Smooth muscle cell of the coronary artery (primary cell): ENCODE measurements around the gene AIMP1. TPM values are rescaled to one million over a fixed set of nuclear protein-coding genes. Genes with fewer than 3 reads are reported as not detected.

Source experiments
- total RNA-seq: library from RNA; depleted of rRNA; stranded (reverse); fragments of >200 nt; gene quantifications from 2 replicates; pipeline ENCODE4 v1.2.3, GENCODE V29; 2014; ENCODE audit warnings: low replicate concordance

The AIMP1 gene
- total RNA-seq = 10.4 and 19.8 TPM in 2 replicates

DNA sequence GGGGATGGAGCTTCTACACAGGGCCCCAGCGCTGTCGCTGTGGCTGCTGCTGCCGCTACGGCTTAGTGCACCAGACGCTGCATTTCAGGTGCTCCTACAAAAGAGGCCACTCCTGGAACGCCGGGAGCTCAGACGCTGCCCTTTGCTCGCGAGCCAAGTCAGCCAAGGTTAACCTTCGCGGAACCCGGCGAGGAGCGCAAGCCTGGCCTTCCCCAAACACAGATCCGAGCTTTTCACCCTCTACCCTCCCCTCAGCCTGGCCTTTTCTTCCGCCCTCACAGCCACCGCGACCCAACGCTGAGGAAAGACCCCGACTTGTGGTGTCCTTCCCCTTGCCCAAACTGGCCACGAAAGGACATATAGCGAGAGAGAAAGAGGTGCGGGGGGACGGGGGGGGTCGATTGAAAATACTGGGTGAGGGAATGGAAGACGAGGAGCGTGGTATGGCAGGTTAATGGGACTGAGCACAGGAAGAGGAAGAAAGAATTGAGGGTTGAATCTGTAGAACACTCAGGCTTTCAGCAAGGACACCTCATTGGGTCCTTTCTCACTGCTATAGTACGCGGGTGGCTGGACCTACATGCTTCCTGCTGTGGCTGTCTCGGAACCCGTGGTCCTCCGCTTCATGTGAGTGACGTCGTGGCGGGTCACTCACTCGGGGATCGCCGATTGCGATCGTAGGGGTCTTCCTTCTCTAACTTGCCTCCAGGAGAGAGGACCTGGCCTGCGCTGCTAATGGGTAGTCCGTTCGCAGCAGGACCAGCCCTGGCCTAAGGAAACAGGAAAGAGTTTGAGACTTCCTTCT lies at the start of gene AIMP1, which contains the start of gene TBCK:
AIMP1 (plus strand) TSS at position 583 of the 805 bp plus-strand sequence. CDS start 8,460 bp downstream, outside the sequence.
TBCK (minus strand) TSS at position 242 of the 805 bp plus-strand sequence. CDS start 7,249 bp downstream, outside the sequence.

DNA sequence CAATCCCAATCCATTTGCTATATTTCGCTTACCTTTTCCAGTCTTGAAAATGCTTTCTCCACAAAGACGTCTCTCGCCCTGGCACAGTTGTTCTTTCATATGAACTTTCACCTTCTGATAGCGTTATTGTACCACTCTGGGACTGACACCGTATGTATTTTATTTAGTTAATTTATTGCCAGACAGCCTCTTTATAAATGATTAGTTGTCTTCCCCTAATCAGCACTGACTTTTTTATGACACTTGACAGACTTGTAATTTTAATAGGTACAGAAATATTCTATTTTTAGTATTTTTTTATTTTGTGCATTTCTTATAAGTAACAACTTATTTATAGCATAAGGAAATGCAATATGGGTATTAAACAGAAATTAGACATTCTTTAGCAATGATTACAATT lies 52.3 kb downstream of the AIMP1 start, which contains the start of gene GIMD1:
GIMD1 (minus strand) TSS at position 101 of the 400 bp plus-strand sequence. CDS start 1,343 bp downstream, outside the sequence.

Other genes with a start within 250 kb of the AIMP1 start
- gene TBCK, start 341 bp upstream of the AIMP1 start, total RNA-seq = 28.3 and 47.2 TPM in 2 replicates
- gene GIMD1, start 52.2 kb downstream of the AIMP1 start, total RNA-seq = not detected in 2 replicates